C1 segment of cervical spinal cord (tissue), 14 donors: Measurements from ENCODE around the gene ZNF12.
"Not testable (repeated sequence)": the region's sequence is repeated elsewhere in the genome, so short reads cannot be mapped to it uniquely, and the experiment has no call there.

Experiments
- DNase-seq, 14 donors: peaks; one replicate each; lab custom pipeline; 2025; lab: John Stamatoyannopoulos, UW

The ZNF12 gene

GRCh38 chr7:6691609-6692106 is 15.1 kb downstream of the ZNF12 start:
- no peak for DNase-seq

DNA sequence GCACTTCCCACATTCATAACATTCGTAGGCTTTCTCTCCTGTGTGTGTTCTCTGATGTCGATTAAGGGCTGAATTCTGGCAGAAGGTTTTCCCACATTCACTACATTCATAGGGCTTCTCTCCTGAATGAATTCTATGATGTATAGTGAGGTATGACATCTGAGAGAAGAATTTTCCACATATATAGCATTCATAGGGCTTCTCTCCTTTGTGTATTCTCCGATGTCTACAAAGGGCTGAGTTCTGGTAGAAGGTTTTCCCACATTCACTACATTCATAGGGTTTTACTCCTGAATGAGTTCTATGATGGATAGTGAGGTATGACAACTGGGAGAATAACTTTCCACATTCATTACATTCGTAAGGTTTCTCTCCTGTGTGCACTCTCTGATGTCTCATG is 15.6 kb downstream of the ZNF12 start:
- no peak for DNase-seq

GRCh38 chr7:6680146-6680545 is 26.6 kb downstream of the ZNF12 start:
- no peak for DNase-seq

DNA sequence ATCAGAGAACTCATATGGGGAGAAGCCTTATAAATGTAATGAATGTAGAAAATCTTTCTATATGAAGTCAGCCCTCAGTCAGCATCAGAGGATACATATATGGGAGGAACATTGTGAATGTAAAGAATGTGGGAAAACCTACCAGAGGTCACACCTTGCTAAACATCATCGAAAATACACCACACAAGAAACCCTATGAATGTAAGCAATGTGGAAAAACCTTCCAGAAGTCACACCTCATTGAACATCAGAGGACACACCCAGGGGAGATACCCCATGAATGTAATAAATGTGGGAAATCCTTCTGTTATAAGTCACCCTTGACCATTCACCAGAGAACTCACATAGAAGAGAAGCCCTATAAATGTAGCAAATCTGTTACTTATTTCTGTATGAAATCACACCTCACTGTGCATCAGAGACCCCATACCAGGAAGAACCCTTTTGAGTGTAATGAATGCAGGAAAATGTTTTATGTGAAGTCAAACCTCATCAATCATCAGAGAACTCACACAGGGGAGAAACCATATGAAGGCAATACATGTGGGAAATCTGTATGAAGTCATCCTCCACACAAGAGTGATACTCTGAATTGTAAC is 30.8 kb downstream of the ZNF12 start:
- no peak for DNase-seq

GRCh38 chr7:6670851-6671250 is 35.9 kb downstream of the ZNF12 start:
- not testable (repeated sequence) for DNase-seq

DNA sequence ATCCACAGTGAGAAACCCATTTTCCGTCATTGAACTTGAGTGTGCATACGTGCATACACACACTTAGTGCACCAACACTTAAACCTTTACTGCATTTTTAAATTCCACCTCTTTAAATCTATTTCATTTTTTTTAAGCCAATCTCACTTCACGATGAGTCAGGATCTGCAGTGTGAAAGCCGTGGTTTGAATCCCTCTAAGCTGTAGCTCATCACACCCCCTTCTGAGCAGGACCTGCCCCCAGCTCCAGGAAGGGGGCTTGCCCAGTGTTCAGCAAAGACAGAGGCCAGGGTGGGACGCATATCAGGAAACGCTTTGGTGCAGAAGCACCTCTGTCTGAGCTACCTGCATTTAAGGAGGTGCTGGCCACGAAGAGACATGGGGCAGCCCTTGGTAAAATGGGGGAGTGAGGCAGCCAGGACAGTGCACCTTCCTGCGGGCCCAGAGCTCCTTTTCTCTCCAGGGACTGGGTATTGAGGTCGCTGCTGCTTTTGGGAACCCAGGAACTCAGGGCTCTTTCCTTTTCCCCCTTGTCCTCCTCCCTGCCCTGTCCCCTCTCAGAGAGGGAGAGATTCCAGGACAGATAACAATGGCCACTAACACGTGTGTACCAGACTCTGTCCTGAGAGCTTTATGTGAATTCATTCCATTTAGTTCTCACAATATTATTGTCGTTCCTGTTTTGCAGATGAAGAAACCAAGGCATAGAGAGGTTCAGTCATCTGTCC is 48.0 kb downstream of the ZNF12 start:
- DNase-seq: no peak

DNA sequence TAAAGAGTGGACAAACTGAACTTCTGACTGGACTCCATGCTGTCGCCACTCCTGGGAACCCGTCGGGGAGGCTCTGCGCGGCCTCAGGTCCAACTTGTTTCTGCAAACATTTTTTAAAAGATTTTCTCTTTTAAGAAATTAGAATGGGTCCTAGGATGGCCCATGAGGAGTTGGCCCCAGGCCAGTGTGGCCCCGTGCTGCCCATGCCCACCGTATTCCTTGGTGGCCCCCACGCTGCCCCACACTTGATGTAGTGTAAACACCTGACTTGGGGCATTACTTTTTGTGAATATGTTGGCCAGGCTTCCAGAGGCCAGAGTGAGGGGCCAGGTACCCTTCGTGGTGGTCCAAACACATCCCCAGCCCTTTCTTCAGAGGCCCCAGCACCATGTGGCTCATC is 50.3 kb downstream of the ZNF12 start:
- no peak for DNase-seq

DNA sequence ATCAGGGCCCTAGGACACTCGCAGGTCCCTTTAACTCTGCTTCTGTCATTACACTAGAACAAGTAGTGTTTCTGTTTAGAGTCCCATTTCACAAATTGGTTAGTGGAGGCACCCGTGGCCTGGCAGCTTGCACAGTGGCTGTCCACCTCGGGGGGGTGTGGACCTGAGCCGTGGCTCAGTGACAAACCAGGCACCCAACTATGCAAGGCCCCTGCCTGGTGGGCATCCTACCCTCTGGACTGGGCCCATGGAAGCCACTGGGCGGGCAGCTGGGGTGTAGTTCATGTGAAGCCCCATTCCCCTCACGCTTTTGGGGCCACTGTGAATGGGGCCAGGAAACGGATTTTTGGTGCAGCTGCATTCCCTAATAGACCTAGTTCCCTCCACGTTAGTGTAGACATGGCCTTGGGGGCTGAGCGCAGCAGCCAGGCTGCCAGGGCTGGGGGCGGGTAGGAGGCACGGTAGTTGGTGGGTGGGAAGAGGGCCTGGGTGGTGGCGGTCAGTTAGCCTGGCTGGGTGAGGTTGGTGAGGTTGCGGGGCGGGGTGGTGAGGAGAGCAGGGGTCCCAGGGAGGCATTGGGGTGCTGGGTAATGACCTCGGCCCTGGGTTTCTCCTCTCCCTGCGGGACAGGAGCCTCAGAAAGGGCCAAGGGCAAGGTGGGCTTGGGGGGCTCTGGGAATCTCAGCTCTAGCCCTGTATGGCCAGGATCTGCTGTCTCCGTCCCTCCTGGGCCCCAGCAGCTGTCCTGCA is 50.9 kb downstream of the ZNF12 start:
- DNase-seq: no peak

DNA sequence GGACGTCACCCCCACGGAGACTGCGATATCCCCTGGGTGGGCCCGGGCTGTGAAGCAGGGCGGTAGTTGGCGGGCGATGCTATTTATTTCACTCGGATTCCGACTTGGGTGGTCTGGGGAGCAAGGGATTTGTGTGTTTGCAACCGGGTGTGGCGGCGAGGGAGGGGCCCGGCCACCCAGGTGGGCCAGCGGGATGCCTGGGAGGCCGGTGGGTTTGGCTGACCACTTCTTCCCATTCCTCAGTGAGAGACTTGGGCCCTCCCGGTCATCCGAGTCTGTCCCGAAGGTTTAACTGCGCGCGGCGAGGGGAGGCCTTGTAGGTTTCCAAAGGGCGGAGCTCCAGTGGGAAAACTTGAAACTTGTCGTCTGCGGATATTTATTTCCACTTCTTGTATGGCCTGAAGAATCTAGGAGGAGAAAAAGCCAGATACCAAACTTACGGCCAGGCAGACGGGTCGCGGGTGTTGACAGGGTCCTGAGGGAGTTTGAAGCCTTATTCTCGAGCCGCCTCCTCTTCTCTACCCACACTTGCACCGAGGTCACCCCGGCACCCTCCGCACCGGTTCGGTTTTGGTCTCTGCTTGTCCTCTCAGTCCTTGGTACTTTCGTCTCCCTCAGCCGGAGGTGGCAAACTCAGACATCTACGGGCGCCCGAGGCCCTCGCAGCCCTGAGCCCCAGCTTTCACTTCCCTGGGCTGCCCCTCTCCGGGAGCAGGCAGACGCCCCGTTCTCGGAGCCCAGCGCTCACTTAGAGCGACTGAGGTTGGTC is 51.7 kb downstream of the ZNF12 start:
- no peak for DNase-seq

DNA sequence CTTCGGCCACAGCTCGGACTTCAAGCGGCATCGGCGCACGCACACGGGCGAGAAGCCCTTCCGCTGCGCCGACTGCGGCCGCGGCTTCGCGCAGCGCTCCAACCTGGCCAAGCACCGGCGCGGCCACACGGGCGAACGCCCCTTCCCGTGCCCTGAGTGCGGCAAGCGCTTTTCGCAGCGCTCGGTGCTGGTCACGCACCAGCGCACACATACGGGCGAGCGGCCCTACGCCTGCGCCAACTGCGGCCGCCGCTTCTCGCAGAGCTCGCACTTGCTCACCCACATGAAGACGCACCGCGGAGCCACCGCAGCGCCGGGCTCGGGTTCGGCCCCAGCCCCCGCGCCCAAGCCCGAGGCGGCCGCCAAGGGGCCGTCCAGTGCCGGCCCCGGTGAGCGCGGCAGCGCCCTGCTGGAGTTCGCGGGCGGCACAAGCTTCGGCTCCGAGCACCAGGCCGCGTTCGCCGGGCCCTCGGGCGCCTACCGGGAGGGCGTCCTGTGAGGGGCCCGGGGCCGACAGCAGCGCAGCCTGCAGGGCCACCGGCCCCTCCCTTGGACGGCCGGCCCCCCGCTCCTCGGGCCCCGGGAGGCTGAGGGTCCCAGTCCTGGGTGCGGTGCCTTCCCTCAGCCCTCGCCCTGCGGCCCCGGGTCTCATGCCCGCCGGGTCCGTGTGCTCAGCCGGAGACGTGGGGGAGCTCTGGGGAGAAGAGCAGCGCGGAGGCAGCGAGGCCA is 52.5 kb downstream of the ZNF12 start:
- no peak for DNase-seq

- no peak for DNase-seq
Observed at GRCh38 chr7:6653071-6654003, 53.4 kb downstream of the ZNF12 start.

DNA sequence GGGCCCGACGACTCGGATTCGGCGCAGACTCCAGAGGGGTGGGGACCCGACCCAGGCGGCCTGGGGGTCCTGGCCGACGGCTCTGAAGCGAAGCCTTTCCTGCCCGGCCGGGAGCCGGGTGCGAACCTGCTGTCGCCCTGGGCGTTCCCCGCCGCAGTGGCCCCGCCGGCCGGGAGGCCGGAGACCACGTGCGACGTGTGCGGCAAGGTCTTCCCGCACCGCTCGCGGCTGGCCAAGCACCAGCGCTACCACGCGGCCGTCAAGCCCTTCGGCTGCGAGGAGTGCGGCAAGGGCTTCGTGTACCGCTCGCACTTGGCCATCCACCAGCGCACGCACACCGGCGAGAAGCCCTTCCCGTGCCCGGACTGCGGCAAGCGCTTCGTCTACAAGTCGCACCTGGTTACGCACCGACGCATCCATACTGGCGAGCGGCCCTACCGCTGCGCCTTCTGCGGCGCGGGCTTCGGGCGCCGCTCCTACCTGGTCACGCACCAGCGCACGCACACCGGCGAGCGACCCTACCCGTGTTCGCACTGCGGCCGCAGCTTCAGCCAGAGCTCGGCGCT is 54.2 kb downstream of the ZNF12 start:
- DNase-seq: no peak

- DNase-seq: no peak
Observed at GRCh38 chr7:6651851-6652445, 54.8 kb downstream of the ZNF12 start.

DNA sequence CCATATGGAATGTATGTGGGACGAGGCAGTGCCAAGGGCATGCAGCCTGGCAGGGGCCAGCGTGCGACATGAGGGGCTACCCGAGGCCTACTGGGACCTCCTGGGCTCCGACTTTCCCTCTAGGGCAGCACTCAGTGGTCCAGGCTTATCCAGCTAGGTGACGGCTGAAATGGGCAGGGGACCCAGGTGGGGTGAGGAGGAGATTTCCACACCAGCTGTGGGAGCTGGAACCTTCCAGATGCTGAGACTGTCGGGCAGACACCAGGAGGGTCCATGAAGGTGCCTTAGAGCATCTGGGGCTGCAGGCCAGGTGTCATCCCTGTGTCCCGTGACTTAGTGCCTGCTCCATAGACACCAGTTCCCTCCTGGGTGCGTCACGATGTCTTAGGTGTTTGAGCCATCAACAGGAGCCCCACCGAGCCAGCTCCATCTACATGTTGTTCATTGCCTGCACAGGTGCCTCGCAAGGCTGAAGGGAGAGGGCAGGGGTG is 56.2 kb downstream of the ZNF12 start:
- DNase-seq: no peak

DNA sequence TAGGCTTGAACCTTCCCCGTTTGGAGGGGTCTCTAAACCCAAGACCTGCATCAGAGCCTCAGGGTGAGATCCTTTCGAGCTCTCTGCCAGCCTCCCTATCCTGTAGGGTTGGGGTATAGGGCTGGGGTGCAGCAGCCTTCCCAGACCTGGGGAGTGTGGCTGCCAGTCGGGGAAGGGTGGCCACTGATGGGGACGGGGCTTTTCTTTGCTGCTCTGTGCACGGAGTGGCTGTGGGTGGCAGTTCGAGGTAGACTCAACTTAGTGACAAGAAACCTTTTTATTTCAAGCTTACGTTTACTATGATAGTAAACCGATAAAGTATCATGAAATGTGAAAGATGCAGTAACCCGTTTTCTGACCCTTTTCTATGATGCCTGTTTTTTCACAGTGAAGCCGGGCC is 56.7 kb downstream of the ZNF12 start:
- no peak for DNase-seq

DNA sequence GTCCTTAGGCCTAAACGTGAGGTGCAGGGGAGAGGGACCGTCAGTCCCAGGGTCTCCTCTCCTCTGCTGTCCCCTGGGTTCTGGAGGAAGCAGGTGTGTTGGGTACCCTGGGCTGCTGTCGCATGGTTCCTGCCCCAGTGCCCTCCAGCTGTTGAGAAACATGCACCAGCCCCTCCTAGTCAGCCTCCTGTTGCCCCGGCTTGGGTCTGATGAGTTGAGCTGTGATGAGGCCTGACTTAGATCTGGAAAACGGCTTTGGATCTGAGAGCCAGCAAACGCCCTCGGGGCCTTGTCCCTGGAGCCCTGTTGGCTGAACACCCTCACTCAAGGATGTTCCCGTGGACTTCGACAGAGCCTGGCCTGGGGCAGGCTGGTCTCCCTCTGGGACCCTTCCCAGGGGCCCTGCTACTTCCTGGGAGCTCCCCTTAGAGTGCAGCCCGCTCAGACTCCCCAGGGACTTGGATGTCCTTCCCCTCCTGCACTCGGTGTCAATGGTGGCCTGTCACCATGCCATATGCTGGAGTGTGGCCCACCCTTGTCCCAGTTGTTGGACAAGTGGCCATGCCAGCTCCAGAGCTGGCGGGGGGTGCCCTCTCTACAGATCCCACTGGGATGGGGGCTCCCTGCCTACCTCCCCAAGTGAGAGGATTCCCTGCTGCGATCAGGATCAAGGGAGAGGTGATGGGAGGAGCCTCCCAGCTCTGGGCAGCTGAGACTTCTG is 57.3 kb downstream of the ZNF12 start:
- DNase-seq: no peak

DNA sequence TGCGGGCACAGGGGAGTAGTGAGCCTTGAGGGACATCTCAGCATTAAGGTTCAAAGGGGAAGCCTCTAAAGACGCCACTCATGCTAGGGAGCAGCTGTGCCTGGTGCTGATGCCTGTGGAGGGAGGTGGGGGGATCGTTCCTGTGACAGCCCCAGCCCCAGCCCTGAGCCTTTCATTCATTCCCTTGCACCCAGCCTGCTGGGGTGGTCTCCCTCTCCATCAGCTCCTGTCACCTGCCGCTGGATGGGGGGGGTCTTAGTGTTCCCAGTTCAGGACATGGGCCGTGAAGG is 58.0 kb downstream of the ZNF12 start:
- DNase-seq: no peak

- DNase-seq: no peak
Observed at GRCh38 chr7:6648066-6648814, 58.5 kb downstream of the ZNF12 start.
